Breast epithelium (tissue), 4 donors: ENCODE data around the gene ST6GALNAC6. TPM values are rescaled to one million over a fixed set of nuclear protein-coding genes. Genes with fewer than 3 reads are reported as not detected.
A peak's percentile ranks its signal among the peaks of the same experiment; 100 is the strongest.

ENCODE experiments used
- DNase-seq, 2 donors: peaks; one replicate each; pipeline ENCODE4 v3.0.0-alpha.2; 2019; ENCODE audit warnings: low spot score in 2 of 2
- H3K27ac ChIP-seq, 2 donors: fragments of 200-600 bp; sonication (generic) in 1 of 2; one replicate each; pipeline ENCODE4 v1.5.1; 2016 to 2019; ENCODE audit warnings: mild to moderate bottlenecking in 1 of 2
- H3K27me3 ChIP-seq, 2 donors: fragments of 200-600 bp; sonication (generic) in 1 of 2; one replicate each; pipeline versions ENCODE4 v1.5.1 to v1.6.0; 2017 to 2019; ENCODE audit warnings: control low read depth in 1 of 2, mild to moderate bottlenecking in 1 of 2
- H3K36me3 ChIP-seq: fragments of 200-600 bp; one replicate; pipeline ENCODE4 v1.5.1; 2019
- H3K4me1 ChIP-seq, 2 donors: fragments of 200-600 bp; sonication (generic); one replicate each; pipeline ENCODE4 v1.5.1; 2016 to 2019; ENCODE audit warnings: control low read depth in 1 of 2
- H3K4me3 ChIP-seq, 3 donors: fragments of 200-600 bp; sonication (generic); 1 replicate in 2 of 3; 2 replicates in 1 of 3; pipeline ENCODE4 v1.5.1; 2016 to 2019; ENCODE audit warnings: mild to moderate bottlenecking in 3 of 3, moderate library complexity in 2 of 3
- H3K9me3 ChIP-seq, 2 donors: fragments of 200-600 bp; sonication (generic) in 1 of 2; one replicate each; pipeline ENCODE4 v1.5.1; 2016 to 2019; ENCODE audit warnings: control low read depth in 1 of 2
- POLR2A ChIP-seq: fragments of 450-650 bp; IDR thresholded peaks from one replicate; pipeline ENCODE4 v1.6.1; 2016; ENCODE audit warnings: antibody characterized with exemption, mild to moderate bottlenecking, moderate library complexity
- POLR2AphosphoS5 ChIP-seq, 3 donors: sonication (generic); formaldehyde crosslinking; IDR thresholded peaks; one replicate each; pipeline ENCODE4 v1.6.1; 2017; ENCODE audit warnings: antibody characterized with exemption in 3 of 3
- intact Hi-C: fragments of 100-400 bp; cut with DNase I; formaldehyde crosslinking; loops from one replicate; pipeline ENCODE4 v1.15.1; 2023; ENCODE audit warnings: low total_unique reads
- total RNA-seq, 3 donors: library from RNA; depleted of rRNA; stranded (reverse); fragments of >200 nt; gene quantifications; one replicate each; pipeline ENCODE4 v1.1.0, GENCODE V29; 2016
- TF ChIP-seq, protein P1 (sequence below), 3 donors: fragments of 450-650 bp; IDR thresholded peaks; one replicate each; pipeline ENCODE4 v1.5.1; 2016 to 2017; ENCODE audit warnings: antibody characterized with exemption in 3 of 3, mild to moderate bottlenecking in 3 of 3, moderate library complexity in 3 of 3

The ST6GALNAC6 gene, protein sequence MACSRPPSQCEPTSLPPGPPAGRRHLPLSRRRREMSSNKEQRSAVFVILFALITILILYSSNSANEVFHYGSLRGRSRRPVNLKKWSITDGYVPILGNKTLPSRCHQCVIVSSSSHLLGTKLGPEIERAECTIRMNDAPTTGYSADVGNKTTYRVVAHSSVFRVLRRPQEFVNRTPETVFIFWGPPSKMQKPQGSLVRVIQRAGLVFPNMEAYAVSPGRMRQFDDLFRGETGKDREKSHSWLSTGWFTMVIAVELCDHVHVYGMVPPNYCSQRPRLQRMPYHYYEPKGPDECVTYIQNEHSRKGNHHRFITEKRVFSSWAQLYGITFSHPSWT
- 100 to 1,000 TPM in 2 of 3 donors, 10 to 100 TPM in 1; 61.5 to 175 (median 103) TPM for total RNA-seq

DNA sequence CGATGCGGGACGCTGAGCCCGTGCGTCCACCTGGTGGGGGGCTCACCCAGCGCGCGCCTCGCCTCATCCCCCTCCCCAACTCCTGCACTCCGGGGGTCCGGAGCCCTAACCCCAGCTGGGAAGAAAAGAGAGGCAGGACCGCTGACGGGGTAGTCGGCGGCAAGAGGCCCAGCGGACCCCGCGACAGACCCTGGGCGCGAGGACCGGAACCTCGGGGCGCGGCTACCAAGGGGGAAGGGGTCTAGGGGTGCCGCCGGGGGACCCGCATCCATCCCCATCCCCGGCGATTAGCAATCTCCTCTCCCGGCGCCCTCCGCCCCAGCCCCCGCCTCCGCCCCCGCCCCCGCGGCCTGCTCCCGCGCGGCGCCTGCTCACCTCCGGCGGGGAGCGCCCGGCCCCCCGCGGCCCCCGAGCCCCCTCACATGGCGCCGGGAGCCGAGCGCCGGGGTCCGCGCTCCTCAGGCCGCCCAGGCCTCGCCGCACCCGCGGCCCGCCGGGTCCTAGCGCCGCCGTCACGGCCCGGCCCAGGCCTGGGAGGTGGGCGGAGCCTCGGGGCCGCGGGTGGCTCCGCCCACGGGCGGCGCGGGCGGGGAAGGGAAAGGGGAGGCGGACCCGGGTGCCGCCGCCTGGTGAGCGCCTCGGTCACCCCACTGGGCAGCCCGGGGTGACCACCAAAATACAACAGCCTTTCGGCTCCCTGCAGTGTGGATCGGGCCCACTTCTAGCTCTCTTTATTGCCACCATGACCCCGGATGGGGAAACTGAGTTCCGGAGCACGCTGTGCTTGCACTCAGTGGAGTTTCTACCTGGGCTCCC lies at the start of gene ST6GALNAC6:
Gene ST6GALNAC6 (minus strand): TSS at position 476 of the 816 bp plus-strand sequence. CDS start 1,622 bp downstream, outside the sequence.
- TF ChIP-seq, protein P1, sequence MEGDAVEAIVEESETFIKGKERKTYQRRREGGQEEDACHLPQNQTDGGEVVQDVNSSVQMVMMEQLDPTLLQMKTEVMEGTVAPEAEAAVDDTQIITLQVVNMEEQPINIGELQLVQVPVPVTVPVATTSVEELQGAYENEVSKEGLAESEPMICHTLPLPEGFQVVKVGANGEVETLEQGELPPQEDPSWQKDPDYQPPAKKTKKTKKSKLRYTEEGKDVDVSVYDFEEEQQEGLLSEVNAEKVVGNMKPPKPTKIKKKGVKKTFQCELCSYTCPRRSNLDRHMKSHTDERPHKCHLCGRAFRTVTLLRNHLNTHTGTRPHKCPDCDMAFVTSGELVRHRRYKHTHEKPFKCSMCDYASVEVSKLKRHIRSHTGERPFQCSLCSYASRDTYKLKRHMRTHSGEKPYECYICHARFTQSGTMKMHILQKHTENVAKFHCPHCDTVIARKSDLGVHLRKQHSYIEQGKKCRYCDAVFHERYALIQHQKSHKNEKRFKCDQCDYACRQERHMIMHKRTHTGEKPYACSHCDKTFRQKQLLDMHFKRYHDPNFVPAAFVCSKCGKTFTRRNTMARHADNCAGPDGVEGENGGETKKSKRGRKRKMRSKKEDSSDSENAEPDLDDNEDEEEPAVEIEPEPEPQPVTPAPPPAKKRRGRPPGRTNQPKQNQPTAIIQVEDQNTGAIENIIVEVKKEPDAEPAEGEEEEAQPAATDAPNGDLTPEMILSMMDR (IDR thresholded peaks at IDR 0.05) = no peak
- TF ChIP-seq POLR2A (no peak), POLR2AphosphoS5 (IDR thresholded peaks at IDR 0.05) (no peak)
- intact Hi-C loops = no loop called here
- no peaks in the 10 kb centered on the region for H3K27me3 ChIP-seq
- H3K27ac ChIP-seq = peak within 1 kb of the TSS; percentile 87 to 96
- DNase-seq = no peak
- no peaks in the 10 kb centered on the region for H3K9me3 ChIP-seq
- peak within 1 kb of the TSS; percentile 91 to 98 (median 93) for H3K4me3 ChIP-seq
- peaks cover 8 to 10% of the 10 kb centered on the region in 2 donors for H3K4me1 ChIP-seq
- H3K36me3 ChIP-seq = peaks cover 7% of the 10 kb centered on the region

DNA sequence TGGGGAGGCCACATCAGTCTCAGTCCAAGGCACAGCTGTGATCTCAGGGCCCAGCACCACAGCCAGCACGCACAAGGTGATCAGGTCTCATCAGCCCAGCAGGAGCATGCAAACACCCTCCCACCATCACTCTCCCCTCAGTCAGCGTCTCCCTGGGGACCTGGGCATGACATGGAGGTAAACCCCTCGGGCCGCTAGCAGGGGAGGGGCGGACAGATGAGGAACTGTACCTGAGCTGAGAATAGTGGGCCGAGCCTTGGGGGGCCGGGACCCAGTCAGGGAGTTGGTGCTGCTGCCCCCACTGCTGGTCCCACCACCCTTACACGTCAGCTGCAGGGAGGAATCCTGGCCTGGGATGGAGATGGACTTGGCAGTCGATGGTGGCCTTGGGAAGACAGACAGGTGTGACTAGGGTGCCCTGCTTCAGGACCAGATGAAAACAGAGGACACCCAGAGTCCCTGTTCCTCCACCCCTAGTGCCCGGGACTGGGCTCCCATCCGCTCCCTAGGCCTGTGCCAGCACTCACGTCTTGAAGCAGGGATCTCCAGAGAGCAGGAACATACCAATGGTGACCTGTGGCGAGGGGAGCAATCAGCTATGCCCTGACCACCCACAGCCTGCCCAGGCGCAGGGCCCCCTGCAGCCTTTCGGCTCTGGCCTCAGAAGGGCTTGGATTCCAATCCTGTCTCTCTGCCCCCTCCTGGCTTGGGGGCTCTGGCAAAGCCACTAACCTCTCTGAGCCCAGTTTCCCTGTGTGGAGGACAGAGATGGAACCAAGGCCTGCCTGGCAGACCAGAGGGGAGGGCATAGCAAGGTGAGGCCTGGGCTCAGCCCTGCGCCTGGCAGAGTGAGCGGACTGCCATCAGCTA lies 48.7 kb upstream of the ST6GALNAC6 start:
- TF ChIP-seq POLR2AphosphoS5 (IDR thresholded peaks at IDR 0.05) (no peak), POLR2A (no peak)
- TF ChIP-seq, protein P1 (IDR thresholded peaks at IDR 0.05) = no peak
- H3K9me3 ChIP-seq = no peaks in the 10 kb centered on the region
- intact Hi-C loops = no loop called here
- H3K27me3 ChIP-seq = no peaks in the 10 kb centered on the region
- peaks cover 5 to 8% of the 10 kb centered on the region in 2 donors for H3K4me1 ChIP-seq
- DNase-seq = no peak
- no peak overlapping the region for H3K4me3 ChIP-seq
- no peaks in the 10 kb centered on the region for H3K36me3 ChIP-seq
- H3K27ac ChIP-seq = peak overlapping the region; percentile 46 to 56

DNA sequence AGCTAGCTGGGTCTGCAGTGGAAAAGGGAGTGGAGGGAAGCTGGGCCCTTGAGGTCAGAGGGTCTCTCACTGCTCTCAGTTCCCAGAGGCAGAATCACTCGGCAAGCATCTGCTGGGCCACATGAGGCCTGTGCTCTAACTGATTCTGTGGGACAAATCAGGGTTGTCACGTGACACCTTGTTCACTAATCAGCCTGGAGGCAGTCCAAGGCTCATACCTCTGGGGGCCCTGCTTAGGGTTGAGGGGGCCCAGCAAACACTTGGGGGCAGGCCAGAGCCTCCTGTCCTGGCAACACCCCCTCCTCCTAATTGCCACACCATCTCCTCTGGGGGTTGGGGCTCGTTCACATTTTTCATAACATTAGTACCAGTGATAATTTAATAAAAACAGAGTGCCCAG lies 47.3 kb upstream of the ST6GALNAC6 start:
- intact Hi-C loops = no loop called here
- peak overlapping the region; percentile 31 to 33 for H3K27ac ChIP-seq

DNA sequence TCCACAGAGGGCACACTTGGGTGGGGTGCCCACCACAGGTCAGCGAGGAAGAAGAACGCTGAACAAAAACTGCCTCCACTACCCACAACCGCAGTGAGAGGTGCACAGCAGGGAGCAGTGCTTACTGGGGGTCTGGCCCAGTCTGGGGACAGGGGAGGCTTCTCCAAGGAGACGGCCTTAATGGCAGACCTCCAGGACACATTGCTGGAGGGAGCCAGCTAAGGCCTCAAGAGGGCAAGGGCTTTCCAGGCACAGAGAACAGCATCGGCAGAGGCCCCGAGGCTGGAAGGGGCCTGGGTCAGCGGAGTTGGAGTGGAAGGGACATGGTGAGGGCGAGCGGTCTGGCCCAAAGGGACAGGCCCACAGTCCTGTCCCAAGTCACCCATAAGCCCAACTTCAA lies 46.5 kb upstream of the ST6GALNAC6 start:
- no peaks in the 10 kb centered on the region for H3K9me3 ChIP-seq
- H3K27ac ChIP-seq = peak overlapping the region; percentile 31 to 33
- H3K4me1 ChIP-seq = peaks cover 2 to 9% of the 10 kb centered on the region in 2 donors
- no peak overlapping the region for H3K4me3 ChIP-seq
- no peaks in the 10 kb centered on the region for H3K36me3 ChIP-seq
- DNase-seq = no peak
- intact Hi-C loops = no loop called here
- no peaks in the 10 kb centered on the region for H3K27me3 ChIP-seq
- TF ChIP-seq, protein P1 (IDR thresholded peaks at IDR 0.05) = no peak
- no peak for TF ChIP-seq POLR2A
- TF ChIP-seq POLR2AphosphoS5 (IDR thresholded peaks at IDR 0.05) = no peak

More for the DNA sequence above, 47.3 kb upstream of the ST6GALNAC6 start:
- Histone ChIP-seq H3K4me1 (peaks cover 5 to 8% of the 10 kb centered on the region in 2 donors), H3K9me3 (no peaks in the 10 kb centered on the region), H3K36me3 (no peaks in the 10 kb centered on the region), H3K27me3 (no peaks in the 10 kb centered on the region), H3K4me3 (no peak overlapping the region)
- DNase-seq = no peak
- no peak for TF ChIP-seq POLR2A
- no peak for TF ChIP-seq POLR2AphosphoS5 (IDR thresholded peaks at IDR 0.05)
- TF ChIP-seq, protein P1 (IDR thresholded peaks at IDR 0.05) = no peak
